WERI-Rb-1 (cell line): ENCODE results near the gene PNPLA1.
"Not testable (repeated sequence)": the region's sequence is repeated elsewhere in the genome, so short reads cannot be mapped to it uniquely, and the experiment has no call there.

Source experiments
- DNase-seq: peaks from one replicate; pipeline ENCODE4 v3.0.0-alpha.2; 2020
- H3K27ac ChIP-seq: fragments of 250-450 bp; sonication (Bioruptor Pico); 2 replicates; pipeline ENCODE4 v1.5.1; 2020; ENCODE audit warnings: mild to moderate bottlenecking, moderate library complexity
- H3K27me3 ChIP-seq: fragments of 250-450 bp; sonication (Bioruptor Pico); 2 replicates; pipeline ENCODE4 v1.5.1; 2021; ENCODE audit warnings: mild to moderate bottlenecking, low read depth, moderate library complexity; ENCODE audit not compliant: insufficient read depth, severe bottlenecking
- H3K36me3 ChIP-seq: fragments of 250-450 bp; sonication (Bioruptor Pico); 2 replicates; pipeline ENCODE4 v1.5.1; 2020; ENCODE audit warnings: mild to moderate bottlenecking, moderate library complexity
- H3K4me3 ChIP-seq: 2 replicates; pipeline ENCODE4 v1.5.1; 2011; ENCODE audit warnings: low read depth, mild to moderate bottlenecking, control low read depth, low read length
- H3K9me3 ChIP-seq: fragments of 250-450 bp; sonication (Bioruptor Pico); 2 replicates; pipeline ENCODE4 v1.5.1; 2021; ENCODE audit warnings: mild to moderate bottlenecking, moderate library complexity; ENCODE audit not compliant: severe bottlenecking
- CTCF ChIP-seq: IDR thresholded peaks from 2 replicates; pipeline ENCODE4 v1.5.1; 2011; ENCODE audit warnings: low read depth, mild to moderate bottlenecking, control low read depth, inconsistent platforms, low read length

PNPLA1 gene

GRCh38 chr6:36335465-36336207 is 65.8 kb downstream of the PNPLA1 start:
- Histone ChIP-seq H3K36me3 (no peaks in the 10 kb centered on the region), H3K27ac (no peak overlapping the region), H3K4me3 (no peak overlapping the region), H3K9me3 (no peaks in the 10 kb centered on the region), H3K27me3 (no peaks in the 10 kb centered on the region)
- no peak for TF ChIP-seq CTCF
- no peak for DNase-seq

GRCh38 chr6:36336208-36336710 is 66.4 kb downstream of the PNPLA1 start:
- Histone ChIP-seq H3K9me3 (no peaks in the 10 kb centered on the region), H3K27me3 (no peaks in the 10 kb centered on the region), H3K36me3 (no peaks in the 10 kb centered on the region), H3K4me3 (no peak overlapping the region), H3K27ac (no peak overlapping the region)
- no peak for DNase-seq
- no peak for TF ChIP-seq CTCF

- Histone ChIP-seq H3K27ac (no peak within 1 kb of the TSS), H3K9me3 (no peaks in the 10 kb centered on the region), H3K4me3 (no peak within 1 kb of the TSS), H3K36me3 (no peaks in the 10 kb centered on the region), H3K27me3 (no peaks in the 10 kb centered on the region)
- no peak for TF ChIP-seq CTCF
- DNase-seq = peak; percentile 56
Observed at GRCh38 chr6:36336779-36337241, 67.0 kb downstream of the PNPLA1 start, which contains the start of gene BNIP5. Gene BNIP5 (minus strand): TSS chr6:36336888. CDS start chr6:36330690, 6,198 bp downstream.

- Histone ChIP-seq H3K27me3 (no peaks in the 10 kb centered on the region), H3K4me3 (no peak overlapping the region), H3K36me3 (no peaks in the 10 kb centered on the region), H3K27ac (no peak overlapping the region), H3K9me3 (no peaks in the 10 kb centered on the region)
- no peak for DNase-seq
- no peak for TF ChIP-seq CTCF
Observed at GRCh38 chr6:36337814-36338213, 68.0 kb downstream of the PNPLA1 start.

GRCh38 chr6:36338223-36338622 is 68.4 kb downstream of the PNPLA1 start:
- not testable (repeated sequence) for DNase-seq, H3K27ac ChIP-seq, H3K9me3 ChIP-seq, H3K27me3 ChIP-seq, H3K36me3 ChIP-seq, H3K4me3 ChIP-seq

- Histone ChIP-seq H3K4me3 (no peak overlapping the region), H3K27ac (no peak overlapping the region), H3K9me3 (no peaks in the 10 kb centered on the region), H3K36me3 (no peaks in the 10 kb centered on the region), H3K27me3 (no peaks in the 10 kb centered on the region)
- TF ChIP-seq CTCF = no peak
- DNase-seq = no peak
Observed at GRCh38 chr6:36339146-36339545, 69.3 kb downstream of the PNPLA1 start.
